GM23248 (cell line): Measurements from ENCODE around the gene ITGA11.

Experiments
- EZH2 ChIP-seq: fragments of 200-600 bp; sonication (generic); IDR thresholded peaks from 2 replicates; pipeline ENCODE4 v1.6.1; 2018; ENCODE audit warnings: antibody characterized with exemption, mild to moderate bottlenecking; ENCODE audit not compliant: insufficient read depth, poor library complexity, severe bottlenecking
- EZH2phosphoT487 ChIP-seq: fragments of 200-600 bp; sonication (generic); IDR thresholded peaks from 2 replicates; pipeline ENCODE4 v1.6.1; 2018; ENCODE audit warnings: antibody characterized with exemption, moderate library complexity, mild to moderate bottlenecking, low read depth; ENCODE audit not compliant: insufficient read depth

GRCh38 chr15:68265081-68265480, 166.9 kb downstream of the ITGA11 start:
- TF ChIP-seq EZH2 = no peak
- TF ChIP-seq EZH2phosphoT487 = no peak
